Uterus (tissue), 4 donors: ENCODE measurements around the gene CHD2. TPM values are rescaled to one million over a fixed set of nuclear protein-coding genes. Genes with fewer than 3 reads are reported as not detected.
"Not testable (repeated sequence)": the region's sequence is repeated elsewhere in the genome, so short reads cannot be mapped to it uniquely, and the experiment has no call there.

ENCODE experiments used
- DNase-seq, 2 donors: peaks; one replicate each; pipeline ENCODE4 v3.0.0-alpha.2; 2019 to 2020
- H3K27ac ChIP-seq, 2 donors: fragments of 200-600 bp; sonication (generic); 1 replicate in 1 of 2; 2 replicates in 1 of 2; pipeline ENCODE4 v1.5.1; 2016 to 2018
- H3K27me3 ChIP-seq, 2 donors: fragments of 200-600 bp; sonication (generic); one replicate each; pipeline ENCODE4 v1.5.1; 2018 to 2019; ENCODE audit warnings: control low read depth in 1 of 2
- H3K36me3 ChIP-seq, 2 donors: fragments of 200-600 bp; sonication (generic); one replicate each; pipeline ENCODE4 v1.5.1; 2019; ENCODE audit warnings: control low read depth in 1 of 2
- H3K4me1 ChIP-seq, 2 donors: fragments of 200-600 bp; sonication (generic); one replicate each; pipeline ENCODE4 v1.5.1; 2018 to 2019; ENCODE audit warnings: control low read depth in 1 of 2
- H3K4me3 ChIP-seq, 2 donors: fragments of 200-600 bp; sonication (generic); 1 replicate in 1 of 2; 2 replicates in 1 of 2; pipeline ENCODE4 v1.5.1; 2018 to 2019; ENCODE audit warnings: mild to moderate bottlenecking in 1 of 2
- H3K9me3 ChIP-seq, 2 donors: fragments of 200-600 bp; sonication (generic); one replicate each; pipeline ENCODE4 v1.5.1; 2019; ENCODE audit warnings: control low read depth in 1 of 2
- POLR2A ChIP-seq, 2 donors: fragments of 450-650 bp; IDR thresholded peaks; one replicate each; pipeline ENCODE4 v1.6.1; 2016; ENCODE audit warnings: antibody characterized with exemption in 2 of 2, mild to moderate bottlenecking in 1 of 2, moderate library complexity in 1 of 2
- intact Hi-C: fragments of 100-400 bp; cut with DNase I; formaldehyde crosslinking; loops from one replicate; pipeline ENCODE4 v1.15.1; 2023; ENCODE audit warnings: low total_unique reads
- total RNA-seq, 4 donors: library from RNA; depleted of rRNA in 3 of 4; stranded (reverse); fragments of >200 nt in 3 of 4; gene quantifications; one replicate each; pipeline versions ENCODE4 v1.1.0 to v1.2.4, GENCODE V29; 2014 to 2023
- TF ChIP-seq, protein P1 (sequence below), 4 experiments: fragments of 200-600 bp in 2 of 4; fragments of 450-650 bp in 2 of 4; sonication (generic) in 2 of 4; IDR thresholded peaks; one replicate each; pipeline ENCODE4 v1.5.1; 2016 to 2019; ENCODE audit warnings: antibody characterized with exemption in 4 of 4, mild to moderate bottlenecking in 2 of 4, moderate library complexity in 1 of 4
- donor health status: DM: yes; HTN: yes; CAD: no.

Gene CHD2
- total RNA-seq, 4 donors from 2014 or later, result 71.0 to 166 (median 152) TPM

DNA sequence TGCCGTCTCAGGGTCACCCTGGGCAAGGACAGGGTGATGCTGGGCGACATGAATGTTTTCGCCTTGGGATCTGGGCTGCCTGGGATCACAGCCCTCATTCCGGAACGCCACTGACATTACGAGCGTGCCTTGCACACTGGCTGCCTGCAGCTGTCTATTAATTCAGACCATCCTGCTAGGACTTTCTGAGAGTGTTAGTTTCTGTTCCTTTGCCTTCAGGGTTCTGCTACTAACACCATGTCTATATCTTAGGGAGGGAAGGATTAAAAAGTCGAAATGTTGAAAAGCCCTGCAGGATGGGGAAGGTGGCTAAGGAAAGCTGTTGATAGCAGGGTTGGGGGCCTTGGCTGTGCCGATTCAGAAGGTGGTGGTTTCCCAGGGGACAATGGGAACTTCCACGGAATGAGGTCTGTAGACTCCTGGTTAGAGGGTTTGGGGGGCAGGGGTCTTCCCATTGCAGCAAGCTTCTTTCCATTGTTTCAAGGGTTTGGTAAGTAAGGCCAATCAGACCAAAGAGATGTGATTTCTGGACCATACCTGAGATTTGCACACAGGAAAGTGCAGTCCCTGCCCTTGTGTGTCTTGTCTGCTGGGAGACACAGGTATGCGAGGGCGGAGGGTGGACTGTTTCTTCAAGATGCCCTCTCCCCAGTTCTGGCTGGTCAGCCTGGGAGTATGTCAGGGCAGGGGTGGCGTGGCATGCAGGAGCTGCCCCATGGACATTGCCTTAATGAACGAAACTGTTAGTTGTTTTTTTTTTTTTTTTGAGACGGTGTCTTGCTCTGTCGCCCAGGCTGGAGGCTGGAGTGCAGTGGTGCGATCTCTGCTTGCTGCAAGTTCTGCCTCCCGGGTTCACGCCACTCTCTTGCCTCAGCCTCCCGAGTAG, 137.9 kb downstream of the CHD2 start:
- Histone ChIP-seq H3K4me3 (no peak overlapping the region), H3K27ac (no peak overlapping the region), H3K9me3 (no peaks in the 10 kb centered on the region), H3K4me1 (no peaks in the 10 kb centered on the region), H3K27me3 (no peaks in the 10 kb centered on the region), H3K36me3 (no peaks in the 10 kb centered on the region)
- DNase-seq, result peak in 1 of 2 donors; percentile 15
- no peak for TF ChIP-seq POLR2A (IDR thresholded peaks at IDR 0.05)
- TF ChIP-seq, protein P1, sequence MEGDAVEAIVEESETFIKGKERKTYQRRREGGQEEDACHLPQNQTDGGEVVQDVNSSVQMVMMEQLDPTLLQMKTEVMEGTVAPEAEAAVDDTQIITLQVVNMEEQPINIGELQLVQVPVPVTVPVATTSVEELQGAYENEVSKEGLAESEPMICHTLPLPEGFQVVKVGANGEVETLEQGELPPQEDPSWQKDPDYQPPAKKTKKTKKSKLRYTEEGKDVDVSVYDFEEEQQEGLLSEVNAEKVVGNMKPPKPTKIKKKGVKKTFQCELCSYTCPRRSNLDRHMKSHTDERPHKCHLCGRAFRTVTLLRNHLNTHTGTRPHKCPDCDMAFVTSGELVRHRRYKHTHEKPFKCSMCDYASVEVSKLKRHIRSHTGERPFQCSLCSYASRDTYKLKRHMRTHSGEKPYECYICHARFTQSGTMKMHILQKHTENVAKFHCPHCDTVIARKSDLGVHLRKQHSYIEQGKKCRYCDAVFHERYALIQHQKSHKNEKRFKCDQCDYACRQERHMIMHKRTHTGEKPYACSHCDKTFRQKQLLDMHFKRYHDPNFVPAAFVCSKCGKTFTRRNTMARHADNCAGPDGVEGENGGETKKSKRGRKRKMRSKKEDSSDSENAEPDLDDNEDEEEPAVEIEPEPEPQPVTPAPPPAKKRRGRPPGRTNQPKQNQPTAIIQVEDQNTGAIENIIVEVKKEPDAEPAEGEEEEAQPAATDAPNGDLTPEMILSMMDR (IDR thresholded peaks at IDR 0.05), result no peak
- intact Hi-C loops, result no loop called here

DNA sequence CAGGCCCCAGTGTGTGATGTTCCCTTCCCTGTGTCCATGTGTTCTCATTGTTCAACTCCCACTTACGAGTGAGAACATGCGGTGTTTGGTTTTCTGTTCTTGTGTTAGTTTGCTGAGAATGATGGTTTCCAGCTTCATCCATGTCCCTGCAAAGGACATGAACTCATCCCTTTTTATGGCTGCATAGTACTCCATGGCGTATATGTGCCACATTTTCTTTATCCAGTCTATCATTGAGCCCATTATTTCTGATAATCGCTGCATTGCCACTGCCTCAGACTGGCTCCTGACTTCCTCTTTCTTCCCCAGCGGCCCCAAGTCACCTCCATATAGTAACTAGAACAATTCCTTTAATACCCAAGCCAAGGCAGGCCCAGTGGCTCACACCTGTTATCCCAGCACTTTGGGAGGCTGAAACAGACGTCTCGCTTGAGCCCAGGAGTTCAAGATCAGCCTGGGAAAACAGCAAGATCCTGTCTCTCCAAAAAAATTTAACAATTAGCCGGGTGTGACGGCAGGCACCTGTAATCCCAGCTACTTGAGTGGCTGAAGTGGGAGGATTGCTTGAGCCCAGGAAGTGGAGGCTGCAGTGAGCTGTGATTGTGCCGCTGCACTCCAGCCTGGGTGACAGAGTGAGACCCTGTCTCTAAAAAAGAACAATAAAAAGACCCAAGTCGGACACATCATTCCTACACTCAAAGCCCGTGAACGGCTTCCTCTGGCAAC, 139.6 kb downstream of the CHD2 start:
- H3K27me3 ChIP-seq, H3K27ac ChIP-seq, H3K4me1 ChIP-seq, H3K36me3 ChIP-seq, H3K9me3 ChIP-seq, H3K4me3 ChIP-seq, intact Hi-C loops, DNase-seq: not testable (repeated sequence)

DNA sequence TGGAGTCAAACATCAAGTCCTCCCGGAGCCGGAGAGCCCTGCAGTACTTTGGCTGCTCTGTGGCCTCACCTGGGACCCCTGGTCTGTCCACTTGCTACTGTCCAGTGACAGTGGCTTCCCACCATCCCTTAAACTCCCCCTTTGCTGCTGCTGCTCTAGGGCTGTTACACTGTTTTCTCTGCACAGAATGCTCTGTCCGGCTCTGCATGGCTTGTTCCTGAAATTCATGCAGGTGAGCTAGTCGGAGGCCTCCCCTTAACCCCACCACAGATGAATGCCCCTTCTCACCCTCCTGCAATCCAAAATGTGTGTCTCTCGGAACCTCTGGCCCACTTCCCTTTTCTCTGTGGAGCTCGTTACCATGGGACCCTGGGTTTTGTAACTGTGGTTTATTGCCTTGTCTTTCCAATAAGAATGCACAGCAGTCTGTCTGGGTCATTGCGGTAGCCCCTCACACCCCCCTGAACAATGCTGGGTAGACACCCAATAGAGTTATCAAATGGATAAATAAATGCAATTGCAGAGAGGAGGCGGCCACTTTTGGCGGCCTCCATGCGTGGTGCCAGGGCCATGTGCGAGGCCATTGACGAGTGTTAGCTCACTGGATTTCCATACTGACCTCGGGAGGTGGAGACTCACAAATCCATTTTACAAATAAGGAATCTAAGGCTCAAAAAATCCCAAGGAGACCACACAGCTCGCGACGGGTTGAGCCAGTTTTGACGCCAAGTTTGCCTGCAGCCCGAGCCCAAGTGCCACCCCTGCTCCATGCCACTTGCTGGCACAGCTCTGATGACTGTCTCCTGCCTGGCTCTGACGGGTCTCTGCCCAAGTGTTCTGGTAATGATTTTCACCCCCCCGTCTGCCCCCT, 140.4 kb downstream of the CHD2 start:
- no peaks in the 10 kb centered on the region for H3K9me3 ChIP-seq
- no peak for TF ChIP-seq POLR2A (IDR thresholded peaks at IDR 0.05)
- TF ChIP-seq, protein P1 (IDR thresholded peaks at IDR 0.05), result no peak
- no peak overlapping the region for H3K27ac ChIP-seq
- intact Hi-C loops, result no loop called here
- H3K36me3 ChIP-seq, result no peaks in the 10 kb centered on the region
- no peak overlapping the region for H3K4me3 ChIP-seq
- no peaks in the 10 kb centered on the region for H3K27me3 ChIP-seq
- no peaks in the 10 kb centered on the region for H3K4me1 ChIP-seq
- no peak for DNase-seq

DNA sequence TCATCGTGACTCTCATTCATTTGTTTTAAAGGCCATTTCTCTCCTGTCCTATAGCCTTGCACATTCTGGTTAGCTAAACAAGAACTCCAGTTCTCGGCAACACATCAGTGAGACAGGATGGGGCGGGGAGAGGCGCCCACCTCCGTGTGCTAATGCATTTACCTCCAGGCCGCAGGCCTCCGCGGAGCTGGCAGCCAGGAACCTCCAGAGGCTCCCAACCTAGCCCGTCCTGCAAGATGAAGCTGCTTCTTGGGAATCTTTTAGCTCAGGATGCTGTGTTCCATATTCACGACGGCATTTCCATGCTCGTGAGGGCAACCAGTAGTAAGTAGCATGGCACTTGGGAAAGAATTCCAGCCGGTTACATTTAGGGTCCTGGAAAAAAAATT, 141.0 kb downstream of the CHD2 start:
- H3K4me3 ChIP-seq, result no peak overlapping the region

DNA sequence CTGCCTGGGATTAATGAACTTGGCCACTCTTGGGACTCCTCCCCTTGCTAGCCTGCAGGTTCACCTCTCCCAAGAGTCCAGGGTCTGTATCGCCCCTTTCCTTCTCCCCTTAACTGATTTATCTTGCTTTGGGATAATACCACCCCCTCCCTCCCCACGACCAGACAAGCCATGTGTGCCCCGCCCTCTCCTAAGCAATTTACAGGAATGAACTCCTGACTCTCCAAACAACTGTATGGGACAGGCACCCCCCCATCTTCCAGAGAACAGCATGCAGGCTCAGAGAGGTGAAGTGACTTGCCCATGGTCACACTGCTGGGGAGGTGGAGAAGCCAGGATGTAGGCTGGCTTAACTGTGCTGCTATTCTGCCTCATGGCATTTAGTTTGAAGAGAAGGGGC, 142.1 kb downstream of the CHD2 start:
- H3K27ac ChIP-seq, result no peak overlapping the region
- H3K4me3 ChIP-seq, result no peak overlapping the region
- no peaks in the 10 kb centered on the region for H3K27me3 ChIP-seq
- intact Hi-C loops, result no loop called here
- TF ChIP-seq, protein P1 (IDR thresholded peaks at IDR 0.05), result no peak
- no peaks in the 10 kb centered on the region for H3K36me3 ChIP-seq
- DNase-seq, result no peak
- H3K4me1 ChIP-seq, result no peaks in the 10 kb centered on the region
- no peaks in the 10 kb centered on the region for H3K9me3 ChIP-seq

More for the DNA sequence above, 141.0 kb downstream of the CHD2 start:
- intact Hi-C loops, result no loop called here
- no peaks in the 10 kb centered on the region for H3K9me3 ChIP-seq
- no peaks in the 10 kb centered on the region for H3K27me3 ChIP-seq
- H3K36me3 ChIP-seq, result no peaks in the 10 kb centered on the region
- no peak for TF ChIP-seq POLR2A (IDR thresholded peaks at IDR 0.05)
- TF ChIP-seq, protein P1 (IDR thresholded peaks at IDR 0.05), result no peak
- H3K4me1 ChIP-seq, result no peaks in the 10 kb centered on the region
- H3K27ac ChIP-seq, result no peak overlapping the region
- no peak for DNase-seq
